KOPT-K1 (cell line): ENCODE results near the gene SEMA4B.

Source experiments
- H3K27ac ChIP-seq: fragments of 200-600 bp; sonication (generic); 2 replicates; pipeline ENCODE4 v1.5.1; 2016; ENCODE audit warnings: antibody characterized with exemption, mild to moderate bottlenecking, low read depth, low read length; ENCODE audit not compliant: poor library complexity, severe bottlenecking
- H3K36me3 ChIP-seq: fragments of 200-600 bp; sonication (generic); 2 replicates; pipeline ENCODE4 v1.5.1; 2017; ENCODE audit warnings: antibody characterized with exemption, mild to moderate bottlenecking, low read length, moderate library complexity; ENCODE audit not compliant: insufficient read depth
- H3K9me3 ChIP-seq: fragments of 200-600 bp; sonication (generic); 2 replicates; pipeline ENCODE4 v1.5.1; 2017; ENCODE audit warnings: antibody characterized with exemption, low read length, mild to moderate bottlenecking; ENCODE audit not compliant: insufficient read depth, poor library complexity, severe bottlenecking

SEMA4B gene

GRCh38 chr15:90225047-90225446, 23.9 kb downstream of the SEMA4B start:
- Histone ChIP-seq H3K36me3 (peaks cover 53% of the 10 kb centered on the region), H3K27ac (no peak overlapping the region), H3K9me3 (no peaks in the 10 kb centered on the region)

GRCh38 chr15:90225504-90226234, 24.5 kb downstream of the SEMA4B start:
- H3K27ac ChIP-seq = no peak overlapping the region
- H3K9me3 ChIP-seq = no peaks in the 10 kb centered on the region
- H3K36me3 ChIP-seq = peaks cover 59% of the 10 kb centered on the region

- Histone ChIP-seq H3K36me3 (peaks cover 61% of the 10 kb centered on the region), H3K27ac (no peak overlapping the region), H3K9me3 (no peaks in the 10 kb centered on the region)
Observed at GRCh38 chr15:90227336-90227735, 26.2 kb downstream of the SEMA4B start.

GRCh38 chr15:90227816-90228772, 27.0 kb downstream of the SEMA4B start:
- peaks cover 61% of the 10 kb centered on the region for H3K36me3 ChIP-seq
- no peak overlapping the region for H3K27ac ChIP-seq
- H3K9me3 ChIP-seq = no peaks in the 10 kb centered on the region

- no peaks in the 10 kb centered on the region for H3K9me3 ChIP-seq
- H3K36me3 ChIP-seq = peaks cover 58% of the 10 kb centered on the region
- H3K27ac ChIP-seq = no peak overlapping the region
Observed at GRCh38 chr15:90228960-90229359, 27.8 kb downstream of the SEMA4B start.

GRCh38 chr15:90230071-90230494, 29.0 kb downstream of the SEMA4B start:
- Histone ChIP-seq H3K36me3 (peaks cover 48% of the 10 kb centered on the region), H3K27ac (peak overlapping the region; percentile 73), H3K9me3 (no peaks in the 10 kb centered on the region)

GRCh38 chr15:90230610-90231009, 29.5 kb downstream of the SEMA4B start:
- Histone ChIP-seq H3K9me3 (no peaks in the 10 kb centered on the region), H3K27ac (peak overlapping the region; percentile 73), H3K36me3 (peaks cover 44% of the 10 kb centered on the region)

- Histone ChIP-seq H3K27ac (peak overlapping the region; percentile 73), H3K36me3 (peaks cover 40% of the 10 kb centered on the region), H3K9me3 (no peaks in the 10 kb centered on the region)
Observed at GRCh38 chr15:90231028-90232017, 30.2 kb downstream of the SEMA4B start.

- peak overlapping the region; percentile 73 for H3K27ac ChIP-seq
- H3K36me3 ChIP-seq = peaks cover 36% of the 10 kb centered on the region
- no peaks in the 10 kb centered on the region for H3K9me3 ChIP-seq
Observed at GRCh38 chr15:90232196-90232595, 31.1 kb downstream of the SEMA4B start.

GRCh38 chr15:90232941-90233386, 31.8 kb downstream of the SEMA4B start:
- no peaks in the 10 kb centered on the region for H3K9me3 ChIP-seq
- peaks cover 29% of the 10 kb centered on the region for H3K36me3 ChIP-seq
- peak overlapping the region; percentile 66 for H3K27ac ChIP-seq

GRCh38 chr15:90233387-90234095, 32.4 kb downstream of the SEMA4B start, which contains the start of gene CIB1:
Gene CIB1 (minus strand): TSS chr15:90233941. CDS start chr15:90233885, 56 bp downstream.
- H3K36me3 ChIP-seq = peaks cover 25% of the 10 kb centered on the region
- no peaks in the 10 kb centered on the region for H3K9me3 ChIP-seq
- H3K27ac ChIP-seq = peak within 1 kb of the TSS; percentile 66

GRCh38 chr15:90234096-90234988, 33.2 kb downstream of the SEMA4B start, which contains the start of gene GDPGP1:
Gene GDPGP1 (plus strand): TSS chr15:90234209. CDS start chr15:90240909, 6,700 bp downstream.
- H3K9me3 ChIP-seq = no peaks in the 10 kb centered on the region
- H3K27ac ChIP-seq = peak within 1 kb of the TSS; percentile 66
- peaks cover 20% of the 10 kb centered on the region for H3K36me3 ChIP-seq

- H3K9me3 ChIP-seq = no peaks in the 10 kb centered on the region
- peaks cover 5% of the 10 kb centered on the region for H3K36me3 ChIP-seq
- no peak overlapping the region for H3K27ac ChIP-seq
Observed at GRCh38 chr15:90239371-90239770, 38.2 kb downstream of the SEMA4B start.
